Cardiac septum (tissue), 1 donor: ENCODE measurements around the gene TBX21. TPM values are rescaled to one million over a fixed set of nuclear protein-coding genes. Genes with fewer than 3 reads are reported as not detected.

Experiments
- DNase-seq: peaks from one replicate; pipeline ENCODE4 v3.0.0-alpha.2; 2020; ENCODE audit warnings: low spot score
- intact Hi-C: fragments of 100-400 bp; cut with DNase I; formaldehyde crosslinking; loops from one replicate; pipeline ENCODE4 v1.14.0; 2022
- total RNA-seq: library from RNA; stranded (reverse); fragmentation: NEBNext Ultra II Directional; extraction: Animal tissue kit (Norgen Biotek cat#: 25700); gene quantifications from one replicate; pipeline ENCODE4 v1.2.1, GENCODE V29; 2021
- donor health status: DM: no; HTN: no; CAD: no.

The TBX21 gene
- total RNA-seq, 1 donor from 2014 or later: 0.30 TPM

DNA sequence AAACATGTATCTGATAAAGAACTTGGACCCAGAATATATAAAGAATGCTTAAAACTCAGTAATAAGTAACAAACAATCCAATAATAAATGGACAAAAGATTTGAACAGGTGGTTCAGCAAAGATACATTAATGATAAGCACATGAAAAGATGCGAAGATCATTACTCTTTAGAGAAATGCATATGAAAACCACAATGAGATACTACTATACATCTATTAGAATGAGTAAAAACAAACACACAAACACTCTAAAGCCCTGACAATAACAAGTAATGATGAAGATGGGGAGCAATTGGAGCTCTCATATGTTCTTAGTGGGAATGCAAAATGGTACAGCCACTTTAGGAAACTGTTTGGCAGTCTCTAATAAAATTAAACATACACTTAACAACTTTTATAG is 59.4 kb downstream of the TBX21 start:
- intact Hi-C loops: no loop called here
- DNase-seq: no peak

DNA sequence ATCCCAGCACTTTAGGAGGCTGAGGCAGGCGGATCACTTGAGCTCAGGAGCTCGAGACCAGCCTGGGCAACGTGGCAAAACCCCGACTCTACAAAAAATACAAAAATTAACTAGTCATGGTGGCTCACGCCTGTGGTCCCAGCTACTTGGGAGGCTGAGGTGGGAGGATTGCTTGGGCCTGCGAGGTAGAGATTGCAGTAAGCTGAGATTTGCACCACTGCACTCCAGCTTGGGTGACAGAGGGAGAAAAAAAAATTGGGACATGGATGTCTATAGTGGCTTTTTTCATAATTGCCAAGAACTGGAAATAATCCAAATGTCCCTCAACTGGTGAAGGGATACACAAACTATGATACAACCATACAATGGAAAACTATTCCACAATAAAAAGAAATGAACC is 59.9 kb downstream of the TBX21 start:
- intact Hi-C loops: no loop called here
- DNase-seq: no peak

Other genes starting within 250 kb of the TBX21 start
- 73.1 TPM for gene NPEPPS, start 202.1 kb upstream of the TBX21 start, total RNA-seq
- gene KPNB1, start 83.3 kb upstream of the TBX21 start, total RNA-seq: 185 TPM
- gene TBKBP1, start 39.1 kb upstream of the TBX21 start, total RNA-seq: 11.2 TPM
- gene OSBPL7, start 88.6 kb downstream of the TBX21 start, total RNA-seq: 8.7 TPM
- 55.5 TPM for gene MRPL10, start 98.3 kb downstream of the TBX21 start, total RNA-seq
- 0.27 TPM for gene LRRC46, start 98.4 kb downstream of the TBX21 start, total RNA-seq
- 32.1 TPM for gene SCRN2, start 108.0 kb downstream of the TBX21 start, total RNA-seq
- gene SP6, start 117.9 kb downstream of the TBX21 start, total RNA-seq: 0.08 TPM
- 16.3 TPM for gene SP2, start 163.0 kb downstream of the TBX21 start, total RNA-seq
- 21.3 TPM for gene PNPO, start 208.3 kb downstream of the TBX21 start, total RNA-seq
- not detected for gene PRR15L, start 224.6 kb downstream of the TBX21 start, total RNA-seq
- 58.2 TPM for gene CDK5RAP3, start 237.9 kb downstream of the TBX21 start, total RNA-seq